Forelimb muscle (tissue), 1 donor: Measurements from ENCODE around the gene ANKRD34B. TPM values are rescaled to one million over a fixed set of nuclear protein-coding genes. Genes with fewer than 3 reads are reported as not detected.

ENCODE experiments used
- DNase-seq: peaks from one replicate; pipeline ENCODE4 v3.0.0-alpha.2; 2013; ENCODE audit warnings: low read depth
- polyA plus RNA-seq: library from polyadenylated mRNA; unstranded; fragments of 120-200 nt; gene quantifications from one replicate; pipeline ENCODE4 v1.2.1, GENCODE V29; 2013; ENCODE audit not compliant: insufficient read length

Gene ANKRD34B
- polyA plus RNA-seq, 1 donor, result 0.16 TPM

GRCh38 chr5:80569086-80569960, 757 bp downstream of the ANKRD34B start:
- DNase-seq, result no peak

- DNase-seq, result no peak
Measured at GRCh38 chr5:80568251-80568650, 1.8 kb downstream of the ANKRD34B start.

- no peak for DNase-seq
Measured at GRCh38 chr5:80566711-80567259, 3.3 kb downstream of the ANKRD34B start.

- DNase-seq, result no peak
Measured at GRCh38 chr5:80565330-80565729, 4.8 kb downstream of the ANKRD34B start.

GRCh38 chr5:80559244-80559643, 10.8 kb downstream of the ANKRD34B start:
- DNase-seq, result no peak

- no peak for DNase-seq
Measured at GRCh38 chr5:80555099-80555498, 15.0 kb downstream of the ANKRD34B start.

GRCh38 chr5:80554646-80555045, 15.4 kb downstream of the ANKRD34B start:
- DNase-seq, result no peak

GRCh38 chr5:80541392-80541791, 28.7 kb downstream of the ANKRD34B start:
- no peak for DNase-seq

GRCh38 chr5:80540691-80541090, 29.4 kb downstream of the ANKRD34B start:
- no peak for DNase-seq

- no peak for DNase-seq
Measured at GRCh38 chr5:80516826-80517225, 53.3 kb downstream of the ANKRD34B start.

- no peak for DNase-seq
Measured at GRCh38 chr5:80509362-80509761, 60.7 kb downstream of the ANKRD34B start.

GRCh38 chr5:80508844-80509243, 61.2 kb downstream of the ANKRD34B start:
- DNase-seq, result no peak

GRCh38 chr5:80507663-80508062, 62.4 kb downstream of the ANKRD34B start:
- no peak for DNase-seq

Other genes with a start within 250 kb of the ANKRD34B start
- gene ZFYVE16, start 162.2 kb downstream of the ANKRD34B start, polyA plus RNA-seq, result 75.3 TPM
- 3.8 TPM for gene FAM151B, start 82.2 kb downstream of the ANKRD34B start, polyA plus RNA-seq
- 12.6 TPM for gene MSH3, start 84.4 kb upstream of the ANKRD34B start, polyA plus RNA-seq
- gene DHFR, start 84.7 kb upstream of the ANKRD34B start, polyA plus RNA-seq, result 26.7 TPM